HG03558 (cell line): ENCODE results near the gene ILF3.

ENCODE experiments used
- ATAC-seq: cut with Tn5 transposase; IDR thresholded peaks from one replicate; pipeline ENCODE4 v1.9.1; 2021; ENCODE audit warnings: moderate number of reproducible peaks; ENCODE audit not compliant: unreplicated experiment; ENCODE audit errors: extremely low read depth

Gene ILF3

DNA sequence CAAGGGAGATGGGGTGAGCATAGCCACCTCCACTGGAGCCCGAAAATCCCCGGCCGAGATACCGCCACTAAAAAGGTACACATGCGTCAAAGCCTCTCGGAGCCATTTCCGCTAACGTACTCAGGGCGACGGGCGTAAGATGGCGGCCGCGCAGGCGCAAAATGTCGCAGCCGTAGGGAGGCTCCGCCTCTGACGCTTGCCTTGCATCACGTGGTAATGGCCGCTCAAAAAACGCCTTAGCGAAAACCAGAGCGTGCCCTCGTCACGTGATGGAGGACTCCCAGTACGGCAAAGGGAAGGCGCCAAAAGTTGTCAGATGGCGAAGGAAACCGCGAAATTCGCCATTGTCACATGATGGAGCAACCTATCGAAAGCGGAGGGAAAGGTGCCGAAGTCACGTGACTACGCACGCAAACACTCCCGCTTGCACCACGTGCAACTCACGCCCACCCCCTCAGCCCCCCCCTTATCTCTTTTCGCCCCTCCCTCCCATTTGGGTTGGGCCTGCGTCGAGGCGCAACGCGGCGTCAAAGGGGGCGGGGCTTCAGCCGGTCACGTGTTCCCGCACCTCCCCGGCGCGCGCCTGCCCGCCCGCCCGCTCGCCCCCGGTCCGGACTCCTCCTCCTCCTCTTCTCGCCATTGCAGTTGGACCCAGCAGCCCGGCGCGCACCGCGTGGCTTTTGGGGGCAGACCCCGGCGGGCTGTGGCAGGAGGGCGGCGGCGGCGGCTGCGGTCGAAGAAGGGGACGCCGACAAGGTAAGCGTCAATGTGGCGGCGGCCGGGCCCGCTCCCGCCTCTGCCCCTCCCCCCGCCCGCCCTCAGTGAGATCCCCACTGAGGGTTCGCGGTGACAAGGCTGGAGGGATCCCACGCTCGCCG is at the start of gene ILF3:
TSS of gene ILF3 (plus strand) at position 615 of the 878 bp plus-strand sequence. CDS start 16,260 bp downstream, outside the sequence.
- ATAC-seq: peak; percentile 56

GRCh38 chr19:10604460-10604980 is 49.6 kb upstream of the ILF3 start:
- ATAC-seq: no peak

GRCh38 chr19:10611907-10612306 is 42.2 kb upstream of the ILF3 start:
- no peak for ATAC-seq

- no peak for ATAC-seq
These were observed 41.5 kb upstream of the ILF3 start for GRCh38 chr19:10612499-10613119.

- no peak for ATAC-seq
These were observed 38.6 kb upstream of the ILF3 start for GRCh38 chr19:10615429-10616023.

GRCh38 chr19:10617409-10618121 is 36.6 kb upstream of the ILF3 start:
- no peak for ATAC-seq

DNA sequence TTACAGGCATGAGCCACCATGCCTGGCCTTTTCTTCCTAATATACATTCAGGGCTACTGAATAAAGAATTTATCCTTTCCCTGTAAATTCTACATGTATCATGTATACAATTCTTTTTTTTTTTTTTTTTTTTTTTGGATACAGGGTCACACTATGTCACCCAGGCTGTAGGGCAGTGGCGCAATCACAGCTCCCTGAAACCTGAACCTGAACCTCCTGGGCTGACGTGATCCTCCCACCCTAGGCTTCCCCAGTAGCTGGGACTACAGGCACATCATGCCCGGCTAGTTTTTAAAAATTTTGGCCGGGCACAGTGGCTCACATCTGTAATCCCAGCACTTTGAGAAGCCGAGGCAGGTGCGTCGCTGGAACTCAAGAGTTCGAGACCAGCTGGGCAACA is 35.3 kb upstream of the ILF3 start:
- ATAC-seq: no peak

GRCh38 chr19:10620786-10621185 is 33.4 kb upstream of the ILF3 start:
- ATAC-seq: no peak

DNA sequence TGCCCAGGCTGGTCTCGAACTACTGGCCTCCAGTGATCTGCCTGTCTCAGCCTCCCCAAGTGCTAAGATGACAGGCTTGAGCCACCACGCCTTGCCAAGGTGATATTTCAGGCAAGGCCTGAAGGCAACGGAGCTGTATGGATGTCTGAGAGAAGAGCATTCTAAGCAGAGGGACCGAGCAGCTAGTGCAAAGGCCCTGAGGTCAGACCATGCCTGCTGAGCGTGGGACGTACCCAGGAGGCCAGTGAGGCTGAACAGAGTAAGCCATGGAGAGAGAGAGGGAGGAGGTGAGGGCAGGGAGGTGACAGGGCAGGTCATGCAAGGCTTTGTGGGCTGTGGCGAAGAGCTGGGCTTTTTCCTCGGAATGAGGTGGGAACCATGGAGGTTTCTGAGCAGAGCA is 32.2 kb upstream of the ILF3 start:
- ATAC-seq: no peak

DNA sequence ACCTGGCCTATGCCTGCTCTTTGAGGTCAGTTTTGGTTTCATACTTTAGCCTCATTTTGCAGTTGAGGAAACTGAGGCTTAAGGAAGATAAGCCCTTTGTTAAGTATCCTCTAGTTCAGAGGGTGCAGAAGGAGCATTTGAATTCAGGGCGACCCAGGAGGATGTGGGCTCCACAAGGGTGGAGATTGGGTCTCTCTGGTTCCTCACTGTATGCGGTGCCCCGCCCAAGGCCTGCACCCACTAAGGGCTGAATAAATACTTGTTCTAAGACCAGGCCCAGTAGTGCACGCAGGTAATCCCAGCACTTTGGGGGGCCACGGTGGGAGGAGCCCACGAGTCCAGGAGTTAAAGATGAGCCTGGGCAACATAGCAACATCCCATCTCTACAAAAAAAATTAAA is 29.6 kb upstream of the ILF3 start:
- ATAC-seq: no peak

- no peak for ATAC-seq
These were observed 29.0 kb upstream of the ILF3 start, which contains the start of gene SLC44A2 for GRCh38 chr19:10625003-10625761. SLC44A2 (plus strand) TSS chr19:10625553; CDS start chr19:10625634, 81 bp downstream.

DNA sequence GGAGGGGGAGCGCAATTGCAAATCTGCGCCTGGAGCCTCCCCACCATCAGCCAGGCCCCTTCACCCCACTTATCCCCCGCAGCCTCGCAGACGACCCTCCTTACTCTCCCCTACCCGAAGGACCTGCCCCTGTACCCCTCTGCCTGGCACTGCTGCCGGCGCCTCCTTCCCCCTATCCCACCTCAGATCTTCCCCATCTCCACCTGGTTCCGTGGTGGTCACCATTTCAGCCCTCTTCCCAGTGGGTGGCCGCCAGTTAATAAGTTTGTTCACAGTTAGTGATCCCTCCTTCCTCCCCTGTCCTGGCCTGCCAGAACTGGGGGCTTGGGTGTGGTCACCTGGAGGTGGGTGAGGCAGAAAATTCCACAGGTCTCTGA is 28.4 kb upstream of the ILF3 start:
- no peak for ATAC-seq

GRCh38 chr19:10631874-10632273 is 22.3 kb upstream of the ILF3 start:
- no peak for ATAC-seq

DNA sequence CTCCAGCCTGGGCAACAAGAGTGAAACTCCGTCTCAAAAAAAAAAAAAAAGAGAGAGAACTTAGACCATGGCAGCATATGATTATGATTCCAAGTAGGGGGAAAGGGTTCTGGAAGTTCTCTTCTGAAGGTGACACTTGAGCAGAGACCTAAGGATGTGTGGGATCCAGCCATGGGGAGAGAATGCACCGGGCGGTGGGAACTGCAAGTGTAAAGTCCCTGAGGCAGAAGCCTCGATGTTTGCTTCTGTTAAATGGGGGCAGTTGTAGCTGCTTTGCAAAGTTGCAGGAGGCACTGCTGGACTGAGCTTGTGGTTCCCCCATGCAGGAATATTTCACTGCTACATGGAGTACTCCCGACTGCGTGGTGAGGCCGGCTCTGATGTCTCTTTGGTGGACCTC is 19.7 kb upstream of the ILF3 start:
- ATAC-seq: no peak

- no peak for ATAC-seq
These were observed 19.2 kb upstream of the ILF3 start for GRCh38 chr19:10634963-10635362.

GRCh38 chr19:10636304-10636972 is 17.7 kb upstream of the ILF3 start:
- ATAC-seq: no peak

DNA sequence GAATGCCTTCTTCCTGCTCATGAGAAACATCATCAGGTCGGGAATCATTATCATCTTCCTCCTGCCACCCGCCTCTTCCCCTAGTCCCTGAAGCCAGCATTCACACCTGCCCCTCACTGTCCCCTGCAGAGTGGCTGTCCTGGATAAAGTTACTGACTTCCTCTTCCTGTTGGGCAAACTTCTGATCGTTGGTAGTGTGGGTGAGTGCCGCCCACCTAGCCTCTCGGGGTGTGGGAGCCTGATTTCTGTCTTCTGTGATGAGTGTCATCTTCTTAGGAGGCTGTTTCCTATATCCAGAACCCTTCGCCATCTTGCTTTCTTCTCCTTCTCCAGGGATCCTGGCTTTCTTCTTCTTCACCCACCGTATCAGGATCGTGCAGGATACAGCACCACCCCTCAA is 16.3 kb upstream of the ILF3 start:
- ATAC-seq: no peak

- ATAC-seq: no peak
These were observed 14.3 kb upstream of the ILF3 start for GRCh38 chr19:10639836-10640235.

GRCh38 chr19:10640361-10640760 is 13.8 kb upstream of the ILF3 start:
- no peak for ATAC-seq
